ENCODE measurements around the gene FXYD5.

The FXYD5 gene

GRCh38 chr19:35178701-35179100, 24.2 kb downstream of the FXYD5 start:
- in situ Hi-C loops (cut with HindIII; ENCODE audit: low sequenced_read_pairs) = no loop called here
- H3K4me3 ChIP-seq (ENCODE audit: low read depth, low read length) = no peak overlapping the region
- DNase-seq (ENCODE audit: low read depth) = no peak
- no peak for TF ChIP-seq CTCF (IDR thresholded peaks at IDR 0.05; ENCODE audit: low read depth, low read length, missing control alignments)

- in situ Hi-C loops (cut with HindIII; ENCODE audit: low sequenced_read_pairs) = no loop called here
- DNase-seq (ENCODE audit: low read depth) = no peak
- H3K4me3 ChIP-seq (ENCODE audit: low read depth, low read length) = no peak overlapping the region
- no peak for TF ChIP-seq CTCF (IDR thresholded peaks at IDR 0.05; ENCODE audit: low read depth, low read length, missing control alignments)
Observed at GRCh38 chr19:35179830-35180229, 25.3 kb downstream of the FXYD5 start.

- in situ Hi-C loops (cut with HindIII; ENCODE audit: low sequenced_read_pairs) = no loop called here
- H3K4me3 ChIP-seq (ENCODE audit: low read depth, low read length) = no peak overlapping the region
- no peak for TF ChIP-seq CTCF (IDR thresholded peaks at IDR 0.05; ENCODE audit: low read depth, low read length, missing control alignments)
- DNase-seq (ENCODE audit: low read depth) = no peak
Observed at GRCh38 chr19:35181387-35181786, 26.9 kb downstream of the FXYD5 start.

- no peak for TF ChIP-seq CTCF (IDR thresholded peaks at IDR 0.05; ENCODE audit: low read depth, low read length, missing control alignments)
- no peak for DNase-seq (ENCODE audit: low read depth)
- no peak overlapping the region for H3K4me3 ChIP-seq (ENCODE audit: low read depth, low read length)
- in situ Hi-C loops (cut with HindIII; ENCODE audit: low sequenced_read_pairs) = no loop called here
Observed at GRCh38 chr19:35184267-35184666, 29.7 kb downstream of the FXYD5 start.

GRCh38 chr19:35184884-35185283, 30.3 kb downstream of the FXYD5 start:
- in situ Hi-C loops (cut with HindIII; ENCODE audit: low sequenced_read_pairs) = no loop called here
- no peak for TF ChIP-seq CTCF (IDR thresholded peaks at IDR 0.05; ENCODE audit: low read depth, low read length, missing control alignments)
- no peak overlapping the region for H3K4me3 ChIP-seq (ENCODE audit: low read depth, low read length)

GRCh38 chr19:35194012-35194984, 39.8 kb downstream of the FXYD5 start:
- in situ Hi-C loops (cut with HindIII; ENCODE audit: low sequenced_read_pairs) = no loop called here
- TF ChIP-seq CTCF (IDR thresholded peaks at IDR 0.05; ENCODE audit: low read depth, low read length, missing control alignments) = no peak
- no peak overlapping the region for H3K4me3 ChIP-seq (ENCODE audit: low read depth, low read length)
- DNase-seq (ENCODE audit: low read depth) = no peak

More at GRCh38 chr19:35184884-35185283, 30.3 kb downstream of the FXYD5 start:
- no peak for DNase-seq (ENCODE audit: low read depth)

All from astrocyte of the cerebellum (primary cell).